ENCODE data around the gene ST3GAL3. TPM values are rescaled to one million over a fixed set of nuclear protein-coding genes. Genes with fewer than 3 reads are reported as not detected.

The ST3GAL3 gene
- total RNA-seq, 1 donor from 2014 or later: 16.5 TPM

DNA sequence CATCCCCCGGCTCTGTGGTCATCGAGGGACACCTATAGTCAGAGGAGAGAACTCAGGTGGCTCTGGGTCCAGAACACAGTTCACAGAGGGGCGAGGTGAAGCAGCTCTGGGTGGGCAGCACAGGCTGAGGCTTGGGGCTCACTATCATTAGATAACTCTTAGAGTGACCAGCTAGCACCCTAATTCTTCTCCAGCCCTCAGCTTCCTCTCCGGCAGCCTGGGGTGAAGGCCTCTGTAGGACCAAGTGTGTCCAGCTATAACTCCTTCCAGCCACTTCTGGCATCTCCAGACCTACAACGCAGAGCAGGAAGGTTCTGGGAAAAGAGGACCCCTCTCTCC is 227.6 kb downstream of the ST3GAL3 start:
- peak; percentile 45 for TF ChIP-seq CTCF (IDR thresholded peaks at IDR 0.05; ENCODE audit: partially characterized antibody, unreplicated experiment)
- Mint-ChIP-seq H3K4me1 (ENCODE audit: low read depth, unreplicated experiment) (peaks cover 19% of the 10 kb centered on the region), H3K9me3 (ENCODE audit: unreplicated experiment) (peaks cover 8% of the 10 kb centered on the region), H3K27me3 (ENCODE audit: unreplicated experiment) (peaks cover 21% of the 10 kb centered on the region), H3K27ac (ENCODE audit: unreplicated experiment) (no peak overlapping the region), H3K4me3 (ENCODE audit: unreplicated experiment) (no peak overlapping the region), H3K36me3 (ENCODE audit: unreplicated experiment) (peaks cover 12% of the 10 kb centered on the region)
- no peak for DNase-seq

DNA sequence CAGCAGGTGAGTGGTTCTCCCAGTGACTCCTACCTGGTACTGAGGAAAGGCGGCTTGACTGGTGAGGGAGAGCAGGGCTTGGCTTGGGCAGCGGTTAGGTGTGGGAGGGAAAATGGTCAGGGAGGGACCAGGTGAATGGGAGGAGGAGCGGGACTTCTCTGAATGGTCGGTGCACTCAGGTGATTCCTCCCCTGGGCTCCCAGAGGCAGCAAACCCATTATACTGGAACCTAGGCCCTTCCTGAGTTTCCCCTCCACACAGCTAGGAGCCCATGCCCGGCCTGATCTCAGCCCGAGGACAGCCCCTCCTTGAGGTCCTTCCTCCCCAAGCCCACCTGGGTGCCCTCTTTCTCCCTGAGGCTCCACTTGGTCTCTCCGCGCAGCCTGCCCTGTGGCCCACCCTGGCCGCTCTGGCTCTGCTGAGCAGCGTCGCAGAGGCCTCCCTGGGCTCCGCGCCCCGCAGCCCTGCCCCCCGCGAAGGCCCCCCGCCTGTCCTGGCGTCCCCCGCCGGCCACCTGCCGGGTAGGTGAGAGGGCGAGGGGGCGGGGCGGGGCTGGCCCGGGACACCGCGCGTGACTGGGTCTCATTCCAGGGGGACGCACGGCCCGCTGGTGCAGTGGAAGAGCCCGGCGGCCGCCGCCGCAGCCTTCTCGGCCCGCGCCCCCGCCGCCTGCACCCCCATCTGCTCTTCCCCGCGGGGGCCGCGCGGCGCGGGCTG is 228.5 kb downstream of the ST3GAL3 start:
- H3K36me3 Mint-ChIP-seq (ENCODE audit: unreplicated experiment): peaks cover 12% of the 10 kb centered on the region
- H3K27me3 Mint-ChIP-seq (ENCODE audit: unreplicated experiment): peaks cover 21% of the 10 kb centered on the region
- no peak for TF ChIP-seq CTCF (IDR thresholded peaks at IDR 0.05; ENCODE audit: partially characterized antibody, unreplicated experiment)
- peak overlapping the region; percentile 15 for H3K4me3 Mint-ChIP-seq (ENCODE audit: unreplicated experiment)
- no peak for DNase-seq
- H3K27ac Mint-ChIP-seq (ENCODE audit: unreplicated experiment): no peak overlapping the region
- peaks cover 8% of the 10 kb centered on the region for H3K9me3 Mint-ChIP-seq (ENCODE audit: unreplicated experiment)
- peaks cover 19% of the 10 kb centered on the region for H3K4me1 Mint-ChIP-seq (ENCODE audit: low read depth, unreplicated experiment)

DNA sequence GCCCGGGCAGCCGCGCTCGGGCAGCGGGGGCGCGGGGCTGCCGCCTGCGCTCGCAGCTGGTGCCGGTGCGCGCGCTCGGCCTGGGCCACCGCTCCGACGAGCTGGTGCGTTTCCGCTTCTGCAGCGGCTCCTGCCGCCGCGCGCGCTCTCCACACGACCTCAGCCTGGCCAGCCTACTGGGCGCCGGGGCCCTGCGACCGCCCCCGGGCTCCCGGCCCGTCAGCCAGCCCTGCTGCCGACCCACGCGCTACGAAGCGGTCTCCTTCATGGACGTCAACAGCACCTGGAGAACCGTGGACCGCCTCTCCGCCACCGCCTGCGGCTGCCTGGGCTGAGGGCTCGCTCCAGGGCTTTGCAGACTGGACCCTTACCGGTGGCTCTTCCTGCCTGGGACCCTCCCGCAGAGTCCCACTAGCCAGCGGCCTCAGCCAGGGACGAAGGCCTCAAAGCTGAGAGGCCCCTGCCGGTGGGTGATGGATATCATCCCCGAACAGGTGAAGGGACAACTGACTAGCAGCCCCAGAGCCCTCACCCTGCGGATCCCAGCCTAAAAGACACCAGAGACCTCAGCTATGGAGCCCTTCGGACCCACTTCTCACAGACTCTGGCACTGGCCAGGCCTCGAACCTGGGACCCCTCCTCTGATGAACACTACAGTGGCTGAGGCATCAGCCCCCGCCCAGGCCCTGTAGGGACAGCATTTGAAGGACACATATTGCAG is 229.3 kb downstream of the ST3GAL3 start:
- Mint-ChIP-seq H3K27ac (ENCODE audit: unreplicated experiment) (no peak overlapping the region), H3K36me3 (ENCODE audit: unreplicated experiment) (peaks cover 12% of the 10 kb centered on the region), H3K4me3 (ENCODE audit: unreplicated experiment) (peak overlapping the region; percentile 71), H3K27me3 (ENCODE audit: unreplicated experiment) (peaks cover 21% of the 10 kb centered on the region), H3K9me3 (ENCODE audit: unreplicated experiment) (peaks cover 8% of the 10 kb centered on the region), H3K4me1 (ENCODE audit: low read depth, unreplicated experiment) (peaks cover 16% of the 10 kb centered on the region)
- peak; percentile 44 for TF ChIP-seq CTCF (IDR thresholded peaks at IDR 0.05; ENCODE audit: partially characterized antibody, unreplicated experiment)
- peak; percentile 51 for DNase-seq

- Mint-ChIP-seq H3K27me3 (ENCODE audit: unreplicated experiment) (peaks cover 24% of the 10 kb centered on the region), H3K4me3 (ENCODE audit: unreplicated experiment) (peak overlapping the region; percentile 11)
Observed at GRCh38 chr1:43937179-43937865, 230.0 kb downstream of the ST3GAL3 start.

More at GRCh38 chr1:43937179-43937865, 230.0 kb downstream of the ST3GAL3 start:
- Mint-ChIP-seq H3K36me3 (ENCODE audit: unreplicated experiment) (peaks cover 12% of the 10 kb centered on the region), H3K9me3 (ENCODE audit: unreplicated experiment) (peaks cover 8% of the 10 kb centered on the region), H3K27ac (ENCODE audit: unreplicated experiment) (no peak overlapping the region), H3K4me1 (ENCODE audit: low read depth, unreplicated experiment) (peaks cover 15% of the 10 kb centered on the region)
- no peak for DNase-seq
- TF ChIP-seq CTCF (IDR thresholded peaks at IDR 0.05; ENCODE audit: partially characterized antibody, unreplicated experiment): no peak
